DMS153 treated with DMSO at 0.1 percent for 48 hours (cell line): ENCODE measurements around the gene LIMS1.
A peak's percentile ranks its signal among the peaks of the same experiment; 100 is the strongest.
"Not testable (repeated sequence)": the region's sequence is repeated elsewhere in the genome, so short reads cannot be mapped to it uniquely, and the experiment has no call there.

Experiments used
- DNase-seq: peaks from one replicate; lab custom pipeline; 2025; ENCODE audit not compliant: unreplicated experiment; lab: John Stamatoyannopoulos, UW

Gene LIMS1

DNA sequence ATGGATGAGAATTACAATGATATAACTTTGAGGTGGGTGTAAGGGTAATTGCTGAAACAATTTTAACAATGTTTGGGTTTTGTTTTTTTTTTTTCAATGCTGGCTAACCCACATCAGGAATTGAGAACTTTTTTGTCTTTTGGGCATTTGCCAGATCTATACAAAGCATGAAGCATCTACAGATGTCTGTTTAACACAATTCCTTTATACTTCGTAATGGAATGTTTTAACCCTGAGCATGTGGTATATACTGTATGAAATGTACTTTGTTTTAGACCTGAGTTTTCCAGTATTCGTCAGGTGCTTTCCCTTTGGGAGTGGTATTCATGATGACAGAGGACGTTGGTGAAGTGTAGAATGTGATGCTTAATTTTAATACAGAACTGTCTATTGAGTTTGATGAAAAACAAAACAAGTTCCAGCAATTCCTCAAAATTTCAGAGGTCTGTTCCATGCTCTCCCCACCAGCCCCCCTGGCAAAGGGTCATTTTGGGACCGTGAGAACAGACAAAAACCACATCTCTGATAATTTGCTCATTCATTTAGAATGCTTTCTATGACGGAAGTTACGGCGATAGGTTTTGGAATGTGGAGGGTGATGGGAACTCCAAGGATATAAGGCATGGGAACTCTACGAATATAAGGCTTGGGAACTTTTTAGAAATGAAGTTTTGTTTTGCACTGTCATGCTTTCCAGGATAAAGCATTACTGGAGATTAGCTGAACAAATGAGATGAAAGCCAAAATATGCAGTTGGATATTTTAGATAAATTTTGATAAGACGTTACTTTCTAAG lies 14.1 kb downstream of the LIMS1 start:
- DNase-seq = no peak

DNA sequence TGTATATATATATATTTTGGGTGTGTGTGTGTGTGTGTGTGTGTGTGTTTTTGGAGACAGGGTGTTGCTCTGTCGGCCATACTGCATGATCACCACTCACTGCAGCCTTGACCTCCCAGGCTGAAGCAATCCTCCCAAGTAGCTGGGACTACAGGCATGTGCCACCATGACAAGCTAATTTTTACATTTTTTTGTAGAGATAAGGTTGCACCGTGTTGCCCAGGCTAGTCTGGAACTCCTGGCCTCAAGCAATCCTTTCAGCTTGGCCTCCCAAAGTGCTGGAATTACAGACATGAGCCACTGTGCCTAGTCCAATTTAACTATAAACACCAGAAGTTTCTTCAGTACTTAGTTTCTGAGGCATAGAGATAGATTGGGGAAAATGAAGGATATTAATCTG lies 18.3 kb downstream of the LIMS1 start:
- no peak for DNase-seq

DNA sequence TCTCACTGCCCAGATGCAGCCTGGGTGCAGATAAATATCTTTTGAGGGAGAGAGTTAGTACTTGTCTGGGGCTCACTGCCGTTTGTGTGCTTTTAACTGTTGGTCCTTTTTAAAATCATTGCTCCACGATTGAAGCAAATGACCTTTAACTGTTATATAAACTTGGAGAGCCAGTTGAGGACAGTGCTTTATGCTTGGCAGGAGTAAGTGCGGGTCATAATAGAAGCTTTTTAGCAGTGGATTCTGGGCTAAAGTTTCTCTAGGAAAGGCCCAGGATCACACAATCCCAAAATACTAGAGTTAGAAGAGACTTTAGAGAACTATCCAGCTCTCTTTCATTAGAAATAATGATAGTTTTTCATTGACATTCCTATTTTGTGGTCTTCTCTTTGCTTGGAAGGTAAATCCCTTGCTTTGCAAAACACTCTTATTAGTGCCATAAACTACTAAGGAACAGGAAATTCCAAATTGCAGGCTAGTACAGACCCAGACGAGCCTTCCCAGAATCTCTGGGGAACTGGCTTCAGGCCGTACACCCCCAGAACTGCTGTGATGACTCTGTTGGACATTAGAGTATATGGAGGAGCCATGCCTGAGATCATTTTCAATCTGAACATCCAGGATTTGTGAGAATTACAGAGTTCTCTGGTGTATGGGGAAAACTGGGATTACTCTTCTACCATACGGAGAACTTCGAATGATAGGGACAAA lies 19.1 kb downstream of the LIMS1 start:
- DNase-seq = no peak

DNA sequence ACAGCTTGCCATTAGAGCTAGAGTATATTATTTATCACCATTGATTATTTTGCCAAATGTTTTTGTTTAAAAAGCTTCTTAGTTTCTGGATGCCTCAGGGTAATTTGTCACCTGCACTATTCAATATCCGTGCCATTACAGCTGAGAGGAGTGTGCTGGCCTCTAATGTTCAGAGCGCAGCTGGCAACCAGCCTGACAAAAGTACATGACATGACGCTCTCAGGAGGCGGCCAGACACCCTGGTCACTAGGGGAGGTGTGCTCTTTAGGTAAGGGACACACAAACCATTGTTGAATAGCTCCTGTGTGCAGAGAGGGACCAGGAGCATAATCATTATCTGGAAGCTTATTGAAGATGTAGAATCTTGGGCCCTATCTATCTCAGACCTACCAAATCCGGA lies 20.3 kb downstream of the LIMS1 start:
- no peak for DNase-seq

DNA sequence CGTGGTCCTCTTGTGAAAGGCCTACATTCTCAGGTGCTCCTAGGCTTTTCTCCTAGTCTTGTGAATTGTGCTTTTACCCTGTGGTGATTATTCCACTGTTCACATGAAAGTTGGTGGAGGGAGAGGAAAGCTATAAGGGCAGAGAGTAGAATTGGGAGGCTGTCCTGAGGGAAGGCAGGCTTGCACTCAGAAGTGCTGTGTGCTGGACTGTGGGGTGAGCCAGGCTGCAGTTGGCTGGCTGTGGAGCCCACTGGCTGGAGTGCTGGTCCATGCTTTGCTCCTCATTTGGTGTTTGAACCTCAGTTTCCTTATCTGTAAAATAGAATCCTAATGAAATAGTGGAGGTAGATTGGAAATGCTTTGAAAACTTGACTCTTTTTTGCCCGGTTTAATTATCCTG lies 21.3 kb downstream of the LIMS1 start:
- DNase-seq = no peak

DNA sequence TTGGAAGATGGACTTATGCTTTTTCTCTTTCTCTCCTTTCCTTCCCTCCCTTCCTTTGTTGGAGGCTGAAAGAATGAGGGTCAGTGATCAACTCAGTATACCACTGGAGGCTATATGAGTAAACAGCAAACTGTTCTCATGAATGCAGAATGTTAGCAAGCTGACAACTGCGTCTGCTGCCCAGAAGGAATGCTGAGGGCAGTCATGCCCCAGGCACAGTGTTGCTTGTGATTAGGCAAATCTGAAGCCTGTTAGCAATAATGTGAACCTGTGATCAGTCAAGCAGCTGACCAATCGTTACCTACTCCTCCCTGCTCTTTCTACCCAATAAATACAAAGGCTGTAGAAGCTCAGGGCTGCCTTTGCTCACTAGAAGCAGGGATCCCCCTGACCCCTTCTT lies 22.3 kb downstream of the LIMS1 start:
- not testable (repeated sequence) for DNase-seq

DNA sequence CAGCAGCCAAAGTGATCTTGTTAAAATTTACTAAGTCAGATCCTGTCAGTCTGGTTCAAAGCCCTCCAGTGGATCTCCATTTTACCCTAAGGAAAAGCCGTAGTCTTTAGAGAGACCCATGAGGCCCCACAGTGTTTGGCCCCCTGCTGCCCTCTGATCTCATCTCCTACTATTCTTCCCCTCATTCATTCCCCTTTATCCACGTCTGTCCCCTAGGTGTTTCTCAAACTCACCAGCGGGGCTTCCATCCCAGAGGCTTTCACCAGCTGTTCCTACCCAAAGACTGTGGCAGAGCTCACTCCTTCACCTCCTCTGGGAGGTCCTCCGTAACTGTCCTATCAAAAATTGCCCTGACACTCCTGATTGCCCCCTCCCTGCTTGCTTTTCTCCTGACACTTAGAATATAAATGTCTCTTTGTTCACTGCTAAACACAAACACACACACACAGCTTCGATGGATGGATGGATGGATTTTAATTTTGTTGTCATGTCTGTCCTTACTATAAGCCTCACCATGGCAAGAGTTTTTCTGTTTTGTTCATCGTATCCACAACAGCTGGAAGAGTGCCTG lies 26.1 kb downstream of the LIMS1 start:
- no peak for DNase-seq

DNA sequence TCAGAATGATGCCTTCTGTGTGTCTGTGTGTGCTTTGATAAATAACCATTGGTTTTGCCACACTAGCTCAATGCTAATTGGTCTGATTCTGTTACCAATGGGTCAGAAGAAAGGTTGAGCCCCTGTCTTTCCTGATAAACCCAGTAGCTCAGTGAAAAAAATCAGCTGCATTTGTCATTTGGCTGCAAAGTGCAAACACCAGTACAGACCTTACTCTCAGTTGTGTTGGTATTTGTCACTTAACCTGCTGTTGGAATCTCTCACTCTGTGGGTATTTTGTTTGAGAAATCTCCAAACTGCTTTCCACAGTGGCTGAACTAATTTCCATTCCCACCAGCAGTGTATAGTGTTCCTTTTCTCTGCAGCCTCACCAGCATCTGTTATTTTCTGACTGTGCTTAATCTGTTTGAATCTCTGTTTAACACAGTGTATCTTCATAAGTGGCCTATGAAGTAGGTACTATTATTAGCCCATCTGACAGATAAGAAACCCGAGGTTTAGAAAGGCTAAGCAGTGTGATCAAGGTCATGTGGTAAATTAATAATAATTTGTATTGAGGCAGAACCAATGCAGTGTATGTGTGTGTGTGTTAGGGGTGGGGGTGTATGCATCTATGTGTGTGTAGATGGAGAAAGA lies 26.7 kb downstream of the LIMS1 start:
- DNase-seq = no peak

DNA sequence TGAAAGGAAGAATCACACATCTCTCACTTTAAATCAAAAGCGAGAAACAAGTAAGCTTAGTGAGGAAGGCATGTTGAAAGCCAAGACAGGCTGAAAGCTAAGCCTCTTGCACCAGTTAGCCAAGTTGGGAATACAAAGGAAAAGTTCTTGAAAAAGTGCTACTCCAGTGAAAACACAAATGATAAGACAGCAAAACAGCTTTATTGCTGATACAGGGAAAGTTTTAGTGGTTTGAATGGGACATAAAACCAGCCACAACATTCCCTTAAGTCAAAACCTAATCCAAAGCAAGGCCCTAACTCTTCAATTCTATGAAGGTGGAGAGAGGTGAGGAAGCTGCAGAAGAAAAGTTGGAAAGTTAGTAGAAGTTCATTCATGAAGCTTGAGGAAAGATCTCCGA lies 28.0 kb downstream of the LIMS1 start:
- no peak for DNase-seq

DNA sequence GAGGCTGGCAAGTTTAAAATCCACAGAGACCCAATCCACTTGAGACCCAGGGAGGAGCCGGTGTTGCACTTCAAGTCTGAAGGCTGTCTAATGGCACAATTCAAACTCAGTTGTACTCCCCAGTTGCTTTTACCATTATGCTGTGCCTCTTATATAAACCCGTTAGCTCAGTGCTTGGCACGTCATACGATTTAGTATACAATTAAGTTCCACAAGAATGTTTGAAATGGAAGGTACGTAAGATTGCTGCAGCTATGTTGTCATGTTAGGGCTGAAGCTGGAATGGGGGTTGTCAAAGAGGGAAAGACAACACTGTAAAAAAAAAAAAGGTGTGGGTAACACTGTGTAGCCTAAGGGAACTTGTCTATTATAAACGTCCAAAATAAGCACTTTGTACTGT lies 30.2 kb downstream of the LIMS1 start:
- DNase-seq = no peak

DNA sequence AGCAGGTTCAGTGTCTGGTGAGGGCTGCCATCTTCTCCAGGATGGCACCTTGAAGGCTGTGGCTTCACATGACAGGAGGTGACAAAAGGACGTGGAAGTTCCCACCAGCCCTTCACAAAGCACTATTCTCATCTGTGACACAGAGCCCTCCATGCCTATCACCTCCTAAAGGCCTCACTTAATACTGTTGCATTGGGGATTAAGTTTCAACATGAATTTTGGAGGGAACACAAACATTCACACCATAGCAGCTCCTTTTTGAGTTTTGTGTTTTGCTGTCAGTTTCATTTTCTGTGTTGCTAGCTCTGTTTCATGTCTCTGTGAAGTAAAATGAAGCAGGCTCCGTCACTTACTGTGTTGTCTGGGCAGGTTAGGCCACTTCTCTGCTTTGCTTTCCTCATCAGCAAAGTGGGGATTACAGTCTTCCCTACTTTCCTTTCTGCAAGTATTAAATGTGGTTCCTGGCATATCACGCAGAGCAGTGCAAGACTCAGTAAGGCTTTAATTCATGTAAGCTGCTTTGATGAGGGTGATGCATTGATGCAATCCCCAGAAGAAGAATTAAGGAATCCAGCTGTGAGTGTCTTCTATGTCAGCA lies 31.6 kb downstream of the LIMS1 start:
- DNase-seq = no peak

DNA sequence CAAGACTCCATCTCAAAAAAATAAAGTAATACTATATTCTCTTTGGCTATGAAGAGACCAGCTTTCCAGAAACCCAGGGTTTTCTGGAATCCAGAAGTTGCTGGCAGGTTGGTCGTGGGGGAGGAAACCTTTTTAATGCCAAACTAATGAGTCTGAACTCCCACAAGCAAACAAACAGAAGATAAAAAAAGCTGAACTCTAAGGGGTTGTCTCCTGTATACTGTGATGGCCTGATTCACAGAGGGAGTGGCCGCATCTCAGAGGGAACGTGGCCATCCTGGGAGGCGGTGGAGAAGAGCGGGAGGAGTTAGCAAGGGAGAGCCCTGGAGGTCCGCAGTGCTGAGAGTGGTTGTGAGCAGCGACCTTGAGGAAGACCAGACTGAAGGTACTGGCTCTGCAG lies 36.1 kb downstream of the LIMS1 start:
- no peak for DNase-seq

DNA sequence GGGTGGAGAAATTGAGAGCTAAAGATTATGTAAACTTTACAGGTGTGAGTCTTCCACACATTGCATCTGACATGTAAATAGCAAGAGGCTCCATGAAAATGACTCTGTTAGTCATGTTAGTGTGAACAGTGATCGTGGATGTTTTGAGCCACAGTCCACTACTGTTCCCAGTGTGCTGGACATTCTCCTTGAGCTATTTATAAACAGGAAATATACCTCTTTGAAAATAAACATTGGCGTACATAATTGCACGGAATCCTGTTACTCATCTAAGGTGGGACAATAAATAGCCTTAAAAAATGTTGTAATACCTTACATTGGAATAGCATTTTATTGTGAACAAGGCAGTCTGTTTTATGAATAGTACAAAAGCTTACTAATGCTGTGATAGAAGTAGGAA lies 37.0 kb downstream of the LIMS1 start:
- no peak for DNase-seq

DNA sequence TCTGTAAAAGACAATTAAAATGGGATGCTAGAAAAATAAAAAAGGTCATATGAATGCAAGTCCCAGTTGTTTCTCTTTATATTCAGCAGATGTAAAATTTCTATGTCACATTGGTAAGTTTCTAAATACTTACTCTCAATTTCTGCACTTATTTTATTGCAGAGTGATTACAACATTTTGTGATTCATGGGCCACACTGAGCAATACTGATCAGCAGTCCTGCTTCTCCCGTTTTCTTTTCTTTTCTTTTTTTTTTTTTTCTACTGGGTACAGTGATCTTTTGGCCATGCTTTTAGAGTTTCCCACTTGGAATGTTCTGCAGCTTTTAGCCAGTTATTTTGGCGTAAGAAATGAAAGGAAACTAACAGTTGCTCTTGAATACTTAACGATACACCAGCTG lies 38.8 kb downstream of the LIMS1 start:
- DNase-seq = no peak

DNA sequence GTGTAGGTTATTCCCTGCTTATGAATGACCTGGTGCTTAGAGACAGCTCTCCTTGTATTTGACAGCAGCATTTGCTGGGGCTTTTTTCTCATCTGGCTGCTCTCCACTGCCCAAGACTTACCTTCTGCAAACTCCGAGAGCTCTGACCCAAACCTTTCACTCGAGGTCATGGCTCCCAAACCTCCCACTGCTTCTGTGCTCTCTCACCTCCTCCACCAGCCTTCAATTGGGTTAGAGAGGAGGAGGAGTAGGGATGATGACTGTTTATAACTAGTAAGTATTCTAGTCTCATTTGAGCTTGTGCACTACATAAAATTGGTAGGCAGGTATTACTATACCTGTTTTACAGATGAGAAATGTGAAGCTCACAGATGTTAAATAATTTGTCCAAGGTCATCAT lies 40.1 kb downstream of the LIMS1 start:
- no peak for DNase-seq

DNA sequence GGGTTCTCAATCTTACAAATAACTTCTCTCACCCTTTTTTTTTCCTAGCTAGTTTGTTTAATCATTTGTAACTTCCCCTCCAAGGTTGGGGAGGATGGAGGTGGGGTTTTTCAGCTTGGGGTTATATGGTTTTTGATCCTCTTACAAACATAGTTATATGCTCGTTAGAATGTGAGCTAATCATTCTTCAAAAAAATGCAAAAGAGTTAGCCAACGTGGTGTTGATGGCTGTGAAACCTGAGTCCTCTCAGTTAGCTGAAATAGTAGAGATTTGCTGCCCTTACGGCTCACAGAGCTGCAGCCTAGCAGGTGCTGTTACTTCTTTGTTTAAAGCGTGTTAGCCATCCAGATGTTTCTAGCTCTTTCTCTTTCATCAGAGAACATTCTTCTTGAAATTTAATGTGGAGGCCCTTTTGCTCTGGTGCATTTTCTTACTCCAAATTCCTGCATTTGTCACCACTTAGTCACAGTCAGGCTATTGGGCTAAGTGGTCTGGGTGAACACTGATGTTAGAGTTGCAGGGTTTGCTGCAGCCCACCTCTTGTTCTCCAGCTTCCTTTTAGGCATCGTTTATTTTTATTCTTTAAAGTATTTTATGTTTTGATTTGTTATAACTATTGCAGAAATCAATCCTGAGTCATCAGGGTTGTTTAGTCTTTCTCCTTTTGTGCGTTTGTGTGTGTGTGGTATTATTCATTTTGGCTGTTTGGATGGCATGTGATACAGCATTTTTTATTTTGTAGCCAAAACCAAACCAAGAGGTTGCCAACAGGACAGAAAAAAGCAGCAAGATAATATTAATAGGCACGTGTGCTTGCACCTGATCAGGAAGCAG lies 41.1 kb downstream of the LIMS1 start:
- DNase-seq = no peak

DNA sequence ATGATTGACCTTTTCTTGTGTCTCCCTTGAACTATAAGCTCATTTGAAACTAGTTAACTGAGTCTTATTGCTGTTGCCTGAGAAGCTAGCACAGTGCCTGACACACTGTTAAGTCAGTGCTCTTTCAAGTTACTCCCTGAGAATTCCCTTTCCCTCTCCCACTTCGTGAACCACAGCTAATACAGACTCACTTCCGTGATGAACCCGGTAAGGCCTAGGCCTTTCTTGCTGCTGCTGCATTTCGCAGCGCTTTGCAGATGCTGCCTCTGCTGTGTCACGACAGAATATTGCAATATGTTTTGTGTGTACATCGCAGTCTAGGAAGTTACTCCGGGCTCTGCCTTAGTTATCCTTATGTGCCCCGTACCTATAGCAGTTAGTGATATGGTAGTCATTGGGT lies 42.8 kb downstream of the LIMS1 start:
- no peak for DNase-seq

DNA sequence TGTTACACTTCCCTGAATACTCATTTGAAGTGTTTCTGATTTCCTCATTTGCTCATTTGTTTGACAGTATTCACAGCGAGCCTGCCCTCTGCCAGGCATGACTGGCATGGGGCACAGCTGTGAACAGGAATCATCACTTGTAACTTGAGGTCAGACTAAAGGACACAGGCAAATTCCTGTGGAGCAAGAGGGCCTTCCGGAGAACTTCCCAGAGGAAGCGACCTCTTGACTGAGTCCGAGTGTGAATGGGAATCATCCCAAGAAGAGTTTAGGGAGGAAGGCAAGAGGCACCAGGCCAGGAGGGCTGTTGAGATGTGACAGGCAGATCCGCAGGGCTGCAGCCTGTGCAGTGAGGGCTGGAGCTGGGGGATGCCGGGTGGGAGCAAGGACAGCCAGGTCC lies 45.4 kb downstream of the LIMS1 start:
- no peak for DNase-seq

DNA sequence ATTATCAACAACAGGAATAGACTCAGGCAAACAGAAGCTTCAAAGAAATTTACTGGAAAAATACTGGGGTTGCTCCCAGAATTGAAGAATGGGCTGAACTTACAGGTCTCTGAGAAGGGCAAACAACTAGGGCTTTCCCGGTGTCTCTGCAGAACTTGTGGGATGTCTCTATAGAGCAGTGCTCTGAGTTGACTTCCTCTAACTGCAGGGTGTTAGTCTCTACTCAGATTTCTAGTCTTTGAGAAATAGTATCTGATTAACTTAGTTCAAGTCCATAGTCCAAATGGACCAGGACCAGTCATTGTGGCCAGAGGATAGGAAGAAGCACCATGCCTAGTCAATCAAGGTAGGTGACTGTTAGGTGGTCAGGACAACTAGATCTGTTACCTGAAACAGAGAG lies 45.8 kb downstream of the LIMS1 start:
- no peak for DNase-seq

DNA sequence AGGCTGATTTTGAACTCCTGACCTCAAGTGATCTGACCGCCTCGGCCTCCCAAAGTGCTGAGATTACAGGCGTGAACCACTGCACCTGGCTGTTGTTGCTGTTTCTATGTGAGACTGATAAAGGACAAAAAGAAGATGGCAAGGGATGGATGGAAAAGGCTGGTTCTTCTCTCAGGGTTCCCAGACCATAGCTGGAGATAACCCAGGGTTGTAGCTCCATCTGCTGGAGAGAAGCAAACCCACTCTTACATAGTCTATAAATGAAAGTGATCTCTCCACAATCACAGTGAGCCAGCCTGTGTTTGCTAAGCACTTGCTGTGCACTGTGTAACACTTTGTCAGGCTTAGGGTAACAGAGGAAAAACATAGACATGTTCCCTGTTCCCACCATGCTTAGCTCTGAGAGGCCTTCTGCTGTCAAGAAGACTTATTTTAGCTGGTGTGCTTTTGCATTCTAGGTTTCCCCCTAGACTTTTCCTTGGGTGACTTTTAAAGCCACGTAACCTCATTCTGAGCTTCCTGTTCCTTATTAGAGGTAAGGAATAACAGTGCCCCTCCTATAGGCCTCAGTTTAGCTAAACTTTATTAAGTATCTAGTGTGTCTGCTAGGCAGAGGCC lies 49.7 kb downstream of the LIMS1 start:
- peak; percentile 55 for DNase-seq
